ENCODE data around the gene OPN3. TPM values are rescaled to one million over a fixed set of nuclear protein-coding genes. Genes with fewer than 3 reads are reported as not detected.

The OPN3 gene
- polyA plus RNA-seq, 2 of the 4 experiments (the other 2 are of a cell fraction), result 41.0 to 144 TPM

- TF ChIP-seq CEBPB (IDR thresholded peaks at IDR 0.05), result no peak
- TF ChIP-seq SREBF2 (IDR thresholded peaks at IDR 0.05), result no peak
Measured at GRCh38 chr1:241652012-241652411, 11.8 kb upstream of the OPN3 start, which contains the start of gene WDR64 (continued).

GRCh38 chr1:241648159-241648558, 8.0 kb upstream of the OPN3 start:
- ATAC-seq (no peak), FAIRE-seq (no peak), DNase-seq (ENCODE audit: low read depth in 1 of 2, low spot score in 1 of 2) (no peak)
- no peaks in the 10 kb centered on the region for H3K4me1 ChIP-seq
- no peak for TF ChIP-seq E2F6 (IDR thresholded peaks at IDR 0.05; ENCODE audit: borderline replicate concordance, low read depth)
- TF ChIP-seq GATA3 (IDR thresholded peaks at IDR 0.05; ENCODE audit: borderline replicate concordance), result no peak
- TF ChIP-seq ZFP36 (IDR thresholded peaks at IDR 0.05; ENCODE audit: borderline replicate concordance, partially characterized antibody), result no peak
- no peak for TF ChIP-seq CTCF (IDR thresholded peaks at IDR 0.05)
- TF ChIP-seq PHF8 (IDR thresholded peaks at IDR 0.05; ENCODE audit: borderline replicate concordance, low read depth), result no peak
- TF ChIP-seq FOXS1 (CRISPR knock-in tag; IDR thresholded peaks at IDR 0.05), result no peak
- no peak for TF ChIP-seq CHD2 (IDR thresholded peaks at IDR 0.05; ENCODE audit: low read length, partially characterized antibody)
- no peak for TF ChIP-seq KDM1A (IDR thresholded peaks at IDR 0.05; ENCODE audit: low read depth)
- TF ChIP-seq REST (IDR thresholded peaks at IDR 0.05), result no peak
- TF ChIP-seq SREBF2 (IDR thresholded peaks at IDR 0.05), result no peak
- no peak for TF ChIP-seq HOXA7 (CRISPR knock-in tag; IDR thresholded peaks at IDR 0.05)
- TF ChIP-seq CHD4 (IDR thresholded peaks at IDR 0.05; ENCODE audit: borderline replicate concordance), result no peak
- no peak for TF ChIP-seq RARB (CRISPR knock-in tag; IDR thresholded peaks at IDR 0.05)
- no peak for TF ChIP-seq HEYL (CRISPR knock-in tag; IDR thresholded peaks at IDR 0.05)
- TF ChIP-seq HMGXB4 (CRISPR knock-in tag; IDR thresholded peaks at IDR 0.05; ENCODE audit: borderline replicate concordance), result no peak
- no peak for TF ChIP-seq PBX3 (IDR thresholded peaks at IDR 0.05)
- TF ChIP-seq RAD21 (conservative IDR thresholded peaks at IDR 0.05 in 1 of 2, IDR thresholded peaks at IDR 0.05 in 1 of 2), result no peak
- 0 out of 6 replicates have a peak overlapping the region, but pooled peaks of 1 of the 2 experiments have one; percentile 5 for H3K27ac ChIP-seq
- no peak overlapping the region for H3K4me2 ChIP-seq
- H3K9me3 ChIP-seq, result no peaks in the 10 kb centered on the region; the same call in 1 of the 3 replicates
- 86% methylated on average over 1 of the region's 1 CpG for WGBS (ENCODE audit: missing lambda C conversion rate)
- ChIA-PET POLR2A (no interaction called here), CTCF (interaction anchor here (0.8 kb wide), 1 partner anchor 9 kb away, joined by 4 read pairs; no protein-coding TSS in a partner anchor)
- H3K4me3 ChIP-seq, result no peak overlapping the region
